Calu3 (cell line): ENCODE results near the gene SH3BGRL3. TPM values are rescaled to one million over a fixed set of nuclear protein-coding genes. Genes with fewer than 3 reads are reported as not detected.

ENCODE experiments used
- BruUV-seq: library from RNA; stranded (reverse); fragments of 400-500 nt; replicated peaks from 2 replicates; lab custom pipeline; 2021; lab: Mats Ljungman, UMichigan
- CTCF ChIA-PET: fragments of 300-600 bp; sonication (Branson Sonifier 250); formaldehyde crosslinking; loops from one replicate; lab custom pipeline; 2022; ENCODE audit warnings: antibody characterized with exemption; lab: Charles Lee
- DNase-seq: peaks from one replicate; pipeline ENCODE4 v3.0.0; 2022
- H3K27ac Mint-ChIP-seq: one replicate; pipeline ENCODE4 v1.8.0; 2022; ENCODE audit warnings: mixed read lengths; ENCODE audit not compliant: unreplicated experiment
- H3K27me3 Mint-ChIP-seq: one replicate; pipeline ENCODE4 v1.8.0; 2022; ENCODE audit warnings: mixed read lengths; ENCODE audit not compliant: unreplicated experiment
- H3K36me3 Mint-ChIP-seq: one replicate; pipeline ENCODE4 v1.8.0; 2022; ENCODE audit warnings: mild to moderate bottlenecking, moderate library complexity, mixed read lengths; ENCODE audit not compliant: insufficient read depth, unreplicated experiment
- H3K4me1 Mint-ChIP-seq: one replicate; pipeline ENCODE4 v1.8.0; 2022; ENCODE audit warnings: mild to moderate bottlenecking, low read depth, mixed read lengths; ENCODE audit not compliant: unreplicated experiment
- H3K4me3 Mint-ChIP-seq: one replicate; pipeline ENCODE4 v1.8.0; 2022; ENCODE audit warnings: mild to moderate bottlenecking, low read depth, moderate library complexity, mixed read lengths; ENCODE audit not compliant: unreplicated experiment
- H3K9me3 Mint-ChIP-seq: one replicate; pipeline ENCODE4 v1.8.0; 2022; ENCODE audit warnings: low read depth, mixed read lengths; ENCODE audit not compliant: unreplicated experiment
- CTCF ChIP-seq: fragments of 200-600 bp; IDR thresholded peaks from one replicate; pipeline ENCODE4 v1.8.0; 2022; ENCODE audit warnings: antibody characterized with exemption; ENCODE audit not compliant: unreplicated experiment
- intact Hi-C: fragments of 100-400 bp; cut with micrococcal nuclease; formaldehyde crosslinking; loops from one replicate; pipeline ENCODE4 v1.10.0; 2022; ENCODE audit not compliant: unreplicated experiment
- total RNA-seq: library from RNA; stranded (reverse); gene quantifications from 2 replicates; pipeline ENCODE4 v1.2.3, GENCODE V29; 2022

Gene SH3BGRL3
- total RNA-seq, 1 experiment from 2014 or later: 74.6 TPM

- Mint-ChIP-seq H3K4me3 (peak overlapping the region; percentile 48), H3K27me3 (no peaks in the 10 kb centered on the region), H3K36me3 (peaks cover 50% of the 10 kb centered on the region), H3K4me1 (peaks cover 24% of the 10 kb centered on the region), H3K9me3 (no peaks in the 10 kb centered on the region), H3K27ac (peak overlapping the region; percentile 84)
- TF ChIP-seq CTCF: no peak
- CTCF ChIA-PET: no interaction called here
- BruUV-seq: TSS peak; percentile 12
- intact Hi-C loops: no loop called here
- DNase-seq: no peak
Observed at GRCh38 chr1:26283871-26284596, 4.1 kb downstream of the SH3BGRL3 start.

GRCh38 chr1:26284597-26285347, 4.9 kb downstream of the SH3BGRL3 start:
- Mint-ChIP-seq H3K36me3 (peaks cover 43% of the 10 kb centered on the region), H3K9me3 (no peaks in the 10 kb centered on the region), H3K4me3 (peak overlapping the region; percentile 48), H3K4me1 (peaks cover 20% of the 10 kb centered on the region), H3K27ac (peak overlapping the region; percentile 84), H3K27me3 (no peaks in the 10 kb centered on the region)
- peak; percentile 81 for DNase-seq
- BruUV-seq: no TSS peak
- CTCF ChIA-PET: interaction anchor here (1.2 to 1.4 kb wide), 3 partner anchors 12 to 37 kb away, joined by 3 read pairs; no protein-coding TSS in a partner anchor
- no peak for TF ChIP-seq CTCF
- intact Hi-C loops: no loop called here

- H3K27me3 Mint-ChIP-seq: no peaks in the 10 kb centered on the region
- no TSS peak for BruUV-seq
- DNase-seq: peak; percentile 30
- H3K4me1 Mint-ChIP-seq: peaks cover 20% of the 10 kb centered on the region
- no peak for TF ChIP-seq CTCF
- H3K9me3 Mint-ChIP-seq: no peaks in the 10 kb centered on the region
- H3K27ac Mint-ChIP-seq: peak overlapping the region; percentile 84
- intact Hi-C loops: no loop called here
- CTCF ChIA-PET: interaction anchor here (1.2 to 1.4 kb wide), 3 partner anchors 11 to 36 kb away, joined by 3 read pairs; no protein-coding TSS in a partner anchor
- peaks cover 36% of the 10 kb centered on the region for H3K36me3 Mint-ChIP-seq
- peak overlapping the region; percentile 48 for H3K4me3 Mint-ChIP-seq
Observed at GRCh38 chr1:26285366-26286063, 5.6 kb downstream of the SH3BGRL3 start.

DNA sequence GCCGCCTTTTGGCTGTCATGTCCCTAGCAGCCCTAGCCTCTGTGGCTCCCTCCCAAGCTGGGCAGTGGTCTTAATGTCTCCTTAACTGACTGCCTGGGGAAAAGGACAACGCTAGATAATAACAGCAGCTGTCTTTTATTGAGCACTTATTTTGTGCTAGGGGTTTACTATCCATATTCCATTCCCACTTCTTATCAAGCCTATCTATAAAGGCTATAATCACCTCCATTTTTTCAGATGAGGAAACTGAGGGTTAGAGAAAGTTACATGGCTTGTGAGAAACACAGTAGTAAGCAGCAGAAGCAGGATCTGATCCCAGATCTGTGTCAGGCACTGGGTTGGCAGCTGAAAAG, 6.2 kb downstream of the SH3BGRL3 start:
- Mint-ChIP-seq H3K4me3 (no peak overlapping the region), H3K27me3 (no peaks in the 10 kb centered on the region), H3K4me1 (peaks cover 17% of the 10 kb centered on the region), H3K9me3 (no peaks in the 10 kb centered on the region), H3K36me3 (peaks cover 30% of the 10 kb centered on the region), H3K27ac (no peak overlapping the region)
- BruUV-seq: no TSS peak
- DNase-seq: no peak
- intact Hi-C loops: no loop called here
- CTCF ChIA-PET: interaction anchor here (1.3 to 1.4 kb wide), 2 partner anchors 11 to 35 kb away, joined by 3 read pairs; no protein-coding TSS in a partner anchor
- TF ChIP-seq CTCF: no peak
